Ovary (tissue), 10 donors: ENCODE results near the gene PREB. TPM values are rescaled to one million over a fixed set of nuclear protein-coding genes. Genes with fewer than 3 reads are reported as not detected.

ENCODE experiments used
- DNase-seq, 5 donors: peaks; one replicate each; pipeline ENCODE4 v3.0.0-alpha.2; 2019 to 2020
- H3K27ac ChIP-seq, 2 donors: fragments of 200-600 bp; one replicate each; pipeline versions ENCODE4 v1.5.1 to v1.8.0; 2019 to 2022
- H3K27me3 ChIP-seq: fragments of 200-600 bp; one replicate; pipeline ENCODE4 v1.8.0; 2022
- H3K36me3 ChIP-seq: fragments of 200-600 bp; sonication (generic); one replicate; pipeline ENCODE4 v1.5.1; 2019
- H3K4me1 ChIP-seq: one replicate; pipeline ENCODE4 v1.8.1; 2013; ENCODE audit warnings: mild to moderate bottlenecking, moderate library complexity; ENCODE audit not compliant: insufficient read depth
- H3K4me3 ChIP-seq: fragments of 200-600 bp; sonication (generic); one replicate; pipeline ENCODE4 v1.5.1; 2017
- H3K9me3 ChIP-seq, 2 donors: fragments of 200-600 bp in 1 of 2; sonication (generic) in 1 of 2; one replicate each; pipeline versions ENCODE4 v1.5.1 to v1.8.1; 2013 to 2019; ENCODE audit warnings: mild to moderate bottlenecking in 1 of 2, moderate library complexity in 1 of 2
- EP300 ChIP-seq: sonication (generic); formaldehyde crosslinking; IDR thresholded peaks from one replicate; pipeline ENCODE4 v1.6.1; 2017; ENCODE audit warnings: antibody characterized with exemption
- POLR2A ChIP-seq: fragments of 450-650 bp; IDR thresholded peaks from one replicate; pipeline ENCODE4 v1.6.1; 2017; ENCODE audit warnings: antibody characterized with exemption, mild to moderate bottlenecking, moderate library complexity
- WGBS, 3 donors: extraction: QIAGEN DNeasy Blood & Tissue Kit in 1 of 3; methylation state at CpG; one replicate each; pipeline versions ENCODE4 v1.1.5 to v1.1.7; 2013 to 2017; 5-methylcytosine and 5-hydroxymethylcytosine counted together
- intact Hi-C, 4 donors: fragments of 100-400 bp; cut with DNase I; formaldehyde crosslinking; loops; one replicate each; pipeline versions ENCODE4 v1.11.0 to v1.15.1; 2022 to 2023
- long read RNA-seq, 3 donors: library from polyadenylated mRNA in 2 of 3; unstranded in 2 of 3; transcript quantifications; one replicate each; pipeline ENCODE4 v2.0.0 and lab custom pipeline, GENCODE V29; 2021 to 2026
- polyA plus RNA-seq, 2 donors: library from polyadenylated mRNA; stranded (reverse); fragments of 200-250 nt in 1 of 2; fragments of 350-450 nt in 1 of 2; fragmentation: Illumina TruSeq in 1 of 2; extraction: RNeasy Lipid Tissue Mini Kit (QIAGEN cat#74804) in 1 of 2; gene quantifications; one replicate each; pipeline ENCODE4 v1.2.3, GENCODE V29; 2013 to 2014
- total RNA-seq, 7 donors: library from RNA; depleted of rRNA in 2 of 7; stranded (reverse); fragments of >200 nt in 2 of 7; fragmentation: NEBNext Ultra II Directional in 3 of 7; extraction: Animal tissue kit (Norgen Biotek cat#: 25700) in 3 of 7; gene quantifications; one replicate each; pipeline versions ENCODE4 v1.1.0 to v1.2.4, GENCODE V29; 2016 to 2023
- TF ChIP-seq, protein P1 (sequence below), 3 donors: fragments of 450-650 bp in 2 of 3; fragments of 200-600 bp in 1 of 3; IDR thresholded peaks; one replicate each; pipeline versions ENCODE4 v1.5.1 to v1.8.0; 2016 to 2022; ENCODE audit warnings: antibody characterized with exemption in 3 of 3, mild to moderate bottlenecking in 1 of 3
- donor health status: DM: no; HTN: no; CAD: no; lungs with moderate emphysema.
- donor health status: DM: no; HTN: no; CAD: no.
- donor health status: Bipolar disorder and iron deficiency.
- donor health status: DM: yes; HTN: yes; CAD: no.
- donor health status: DM: no; HTN: no; CAD: no.
- donor health status: DM: yes; HTN: yes; CAD: no.

PREB gene, protein sequence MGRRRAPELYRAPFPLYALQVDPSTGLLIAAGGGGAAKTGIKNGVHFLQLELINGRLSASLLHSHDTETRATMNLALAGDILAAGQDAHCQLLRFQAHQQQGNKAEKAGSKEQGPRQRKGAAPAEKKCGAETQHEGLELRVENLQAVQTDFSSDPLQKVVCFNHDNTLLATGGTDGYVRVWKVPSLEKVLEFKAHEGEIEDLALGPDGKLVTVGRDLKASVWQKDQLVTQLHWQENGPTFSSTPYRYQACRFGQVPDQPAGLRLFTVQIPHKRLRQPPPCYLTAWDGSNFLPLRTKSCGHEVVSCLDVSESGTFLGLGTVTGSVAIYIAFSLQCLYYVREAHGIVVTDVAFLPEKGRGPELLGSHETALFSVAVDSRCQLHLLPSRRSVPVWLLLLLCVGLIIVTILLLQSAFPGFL
- 100 to 1,000 TPM in 1 of 7 donors, 10 to 100 TPM in 6; 42.7 to 113 (median 70.8) TPM for total RNA-seq
- 10 to 100 TPM; 43.5 to 62.3 TPM for polyA plus RNA-seq
- long read RNA-seq, donor 1, transcript PREB-201 (9 exons, 2,166 nt), result major isoform, 871 of 1,249 reads
- long read RNA-seq, donor 1, transcript PREB-202 (8 exons, 1,910 nt), result minor isoform, 16 of 1,249 reads
- long read RNA-seq, donor 1, partial matches to known transcripts, result 64 of 1,249 reads
- long read RNA-seq, donor 1, other reads (novel, unspliced or antisense), result 295 of 1,249 reads
- long read RNA-seq, donor 2, transcript PREB-201 (9 exons, 2,166 nt), result major isoform, 26 of 45 reads
- long read RNA-seq, donor 2, partial matches to known transcripts, result 17 of 45 reads
- long read RNA-seq, donor 2, other reads (novel, unspliced or antisense), result 0 of 45 reads
- long read RNA-seq, donor 3, transcript PREB-201 (9 exons, 2,166 nt), result major isoform, 207 of 284 reads
- long read RNA-seq, donor 3, partial matches to known transcripts, result 33 of 284 reads
- long read RNA-seq, donor 3, other reads (novel, unspliced or antisense), result 38 of 284 reads

DNA sequence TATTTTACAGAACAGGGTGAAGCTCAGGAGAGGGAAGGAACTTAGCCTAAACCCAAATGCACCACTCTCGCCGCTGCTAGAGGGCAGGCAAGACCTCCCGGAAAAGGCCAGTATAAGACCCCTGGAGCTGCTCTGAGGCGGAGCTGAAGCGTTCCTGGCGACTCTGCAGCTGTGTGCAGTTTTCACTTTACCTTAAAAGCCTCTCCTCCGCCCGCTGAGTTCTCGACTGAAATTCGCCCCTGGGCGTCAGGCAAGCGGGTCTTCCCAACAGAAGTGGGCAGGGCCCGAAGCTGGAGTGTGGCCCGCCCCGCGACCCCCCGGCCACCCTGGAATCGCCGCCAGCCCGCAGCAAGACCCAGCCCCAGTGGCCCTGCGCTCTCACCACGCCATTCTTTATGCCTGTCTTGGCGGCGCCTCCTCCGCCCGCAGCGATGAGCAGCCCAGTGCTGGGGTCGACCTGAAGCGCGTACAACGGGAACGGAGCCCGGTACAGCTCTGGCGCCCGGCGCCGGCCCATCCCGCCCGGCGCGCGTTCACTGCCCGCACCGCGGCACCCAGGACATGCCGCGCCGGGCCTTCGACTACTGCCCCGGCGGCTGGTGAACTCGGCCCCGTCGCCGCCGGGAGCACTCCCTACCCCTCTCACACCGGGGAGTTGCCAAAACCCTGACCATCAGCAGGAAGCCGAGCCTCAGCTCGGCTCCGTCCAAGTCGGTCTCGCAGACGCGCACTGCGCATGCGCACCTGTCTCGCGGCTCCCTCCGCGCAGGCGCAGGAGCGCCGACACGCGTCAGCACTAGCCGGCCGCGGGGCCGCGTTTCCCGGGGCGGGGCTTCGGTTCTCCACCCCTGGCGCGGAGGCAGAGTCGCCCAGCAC, at the start of gene PREB:
PREB (minus strand) TSS at position 732 of the 876 bp plus-strand sequence; CDS start at position 517, 215 bp downstream.
- WGBS, 3 donors, result 0% methylated on average over 65 to 86 of the region's 86 CpGs
- H3K36me3 ChIP-seq, result no peaks in the 10 kb centered on the region
- TF ChIP-seq EP300 (no peak), POLR2A (peak; percentile 89)
- TF ChIP-seq, protein P1, sequence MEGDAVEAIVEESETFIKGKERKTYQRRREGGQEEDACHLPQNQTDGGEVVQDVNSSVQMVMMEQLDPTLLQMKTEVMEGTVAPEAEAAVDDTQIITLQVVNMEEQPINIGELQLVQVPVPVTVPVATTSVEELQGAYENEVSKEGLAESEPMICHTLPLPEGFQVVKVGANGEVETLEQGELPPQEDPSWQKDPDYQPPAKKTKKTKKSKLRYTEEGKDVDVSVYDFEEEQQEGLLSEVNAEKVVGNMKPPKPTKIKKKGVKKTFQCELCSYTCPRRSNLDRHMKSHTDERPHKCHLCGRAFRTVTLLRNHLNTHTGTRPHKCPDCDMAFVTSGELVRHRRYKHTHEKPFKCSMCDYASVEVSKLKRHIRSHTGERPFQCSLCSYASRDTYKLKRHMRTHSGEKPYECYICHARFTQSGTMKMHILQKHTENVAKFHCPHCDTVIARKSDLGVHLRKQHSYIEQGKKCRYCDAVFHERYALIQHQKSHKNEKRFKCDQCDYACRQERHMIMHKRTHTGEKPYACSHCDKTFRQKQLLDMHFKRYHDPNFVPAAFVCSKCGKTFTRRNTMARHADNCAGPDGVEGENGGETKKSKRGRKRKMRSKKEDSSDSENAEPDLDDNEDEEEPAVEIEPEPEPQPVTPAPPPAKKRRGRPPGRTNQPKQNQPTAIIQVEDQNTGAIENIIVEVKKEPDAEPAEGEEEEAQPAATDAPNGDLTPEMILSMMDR (IDR thresholded peaks at IDR 0.05), result peak; percentile 17 to 51 (median 46)
- peaks cover 6% of the 10 kb centered on the region for H3K4me1 ChIP-seq
- H3K4me3 ChIP-seq, result peak within 1 kb of the TSS; percentile 89
- peak within 1 kb of the TSS; percentile 66 to 83 for H3K27ac ChIP-seq
- H3K27me3 ChIP-seq, result no peaks in the 10 kb centered on the region
- DNase-seq, result peak; percentile 97 to 99 (median 99)
- no peaks in the 10 kb centered on the region for H3K9me3 ChIP-seq
- intact Hi-C loops, result loop anchor here (2.0 to 5.0 kb wide), 3 partner anchors 53 to 59 kb away; no protein-coding TSS in a partner anchor

GRCh38 chr2:27184115-27184514, 49.7 kb upstream of the PREB start:
- H3K4me3 ChIP-seq, result no peak overlapping the region
- intact Hi-C loops, result no loop called here
- H3K4me1 ChIP-seq, result peaks cover 26% of the 10 kb centered on the region
- WGBS, 3 donors, result 51 to 64% (median 53%) methylated on average over 4 of the region's 4 CpGs
- peak in 3 of 5 donors; percentile 47 to 72 (median 57) for DNase-seq
- H3K9me3 ChIP-seq, result no peaks in the 10 kb centered on the region
- TF ChIP-seq POLR2A, result no peak
- TF ChIP-seq, protein P1 (IDR thresholded peaks at IDR 0.05), result no peak
- no peaks in the 10 kb centered on the region for H3K36me3 ChIP-seq
- no peaks in the 10 kb centered on the region for H3K27me3 ChIP-seq
- peak overlapping the region in 1 of 2 donors; percentile 79 for H3K27ac ChIP-seq

GRCh38 chr2:27182346-27182745, 47.9 kb upstream of the PREB start:
- no peak for DNase-seq
- H3K9me3 ChIP-seq, result no peaks in the 10 kb centered on the region
- no peak overlapping the region for H3K4me3 ChIP-seq
- peaks cover 29% of the 10 kb centered on the region for H3K4me1 ChIP-seq
- no peaks in the 10 kb centered on the region for H3K36me3 ChIP-seq
- H3K27me3 ChIP-seq, result no peaks in the 10 kb centered on the region
- 12 to 33% (median 16%) methylated on average over 4 of the region's 4 CpGs for WGBS, 3 donors
- intact Hi-C loops, result no loop called here
- peak overlapping the region in 1 of 2 donors; percentile 79 for H3K27ac ChIP-seq
- TF ChIP-seq, protein P1 (IDR thresholded peaks at IDR 0.05), result no peak
- no peak for TF ChIP-seq EP300
- no peak for TF ChIP-seq POLR2A
